GM23248 (cell line): Measurements from ENCODE around the gene LAMA3.

Experiments used
- EZH2 ChIP-seq: fragments of 200-600 bp; sonication (generic); IDR thresholded peaks from 2 replicates; pipeline ENCODE4 v1.6.1; 2018; ENCODE audit warnings: antibody characterized with exemption, mild to moderate bottlenecking; ENCODE audit not compliant: insufficient read depth, poor library complexity, severe bottlenecking
- EZH2phosphoT487 ChIP-seq: fragments of 200-600 bp; sonication (generic); IDR thresholded peaks from 2 replicates; pipeline ENCODE4 v1.6.1; 2018; ENCODE audit warnings: antibody characterized with exemption, moderate library complexity, mild to moderate bottlenecking, low read depth; ENCODE audit not compliant: insufficient read depth

- TF ChIP-seq EZH2 (no peak), EZH2phosphoT487 (no peak)
These were observed 219.6 kb downstream of the LAMA3 start for GRCh38 chr18:23908827-23909226.
